NT2/D1 (cell line): ENCODE data around the gene GLYR1.

Source experiments
- DNase-seq: peaks from one replicate; pipeline ENCODE4 v3.0.0-alpha.2; 2011; ENCODE audit warnings: low read depth, low spot score
- H3K27me3 ChIP-seq: 2 replicates; pipeline ENCODE4 v1.6.0; 2011; ENCODE audit warnings: mild to moderate bottlenecking; ENCODE audit not compliant: insufficient read length, insufficient read depth
- H3K36me3 ChIP-seq: 2 replicates; pipeline ENCODE4 v1.6.1; 2011; ENCODE audit warnings: mild to moderate bottlenecking, low read length, mixed read lengths; ENCODE audit not compliant: insufficient read depth, insufficient read length
- H3K4me1 ChIP-seq: 2 replicates; pipeline ENCODE4 v1.5.1; 2011; ENCODE audit not compliant: insufficient read depth, insufficient read length
- H3K4me3 ChIP-seq: 2 replicates; pipeline ENCODE4 v1.5.1; 2011; ENCODE audit warnings: low read depth; ENCODE audit not compliant: insufficient read length
- H3K9ac ChIP-seq: 2 replicates; pipeline ENCODE4 v1.6.0; 2011; ENCODE audit warnings: low read depth; ENCODE audit not compliant: insufficient read length
- H3K9me3 ChIP-seq: 2 replicates; pipeline ENCODE4 v1.5.1; 2011; ENCODE audit warnings: mild to moderate bottlenecking, low read length; ENCODE audit not compliant: insufficient read depth
- SUZ12 ChIP-seq: IDR thresholded peaks from 2 replicates; pipeline ENCODE4 v1.6.1; 2011; ENCODE audit not compliant: insufficient read length, insufficient read depth; ENCODE audit errors: extremely low read depth
- YY1 ChIP-seq: IDR thresholded peaks from 2 replicates; pipeline ENCODE4 v1.6.1; 2011; ENCODE audit not compliant: insufficient read length, insufficient read depth
- ZNF274 ChIP-seq: IDR thresholded peaks from 2 replicates; pipeline ENCODE4 v1.6.1; 2011; ENCODE audit warnings: mild to moderate bottlenecking, low read depth, low read length

The GLYR1 gene

GRCh38 chr16:4802659-4803287 is 44.3 kb downstream of the GLYR1 start:
- Histone ChIP-seq H3K36me3 (peaks cover 62% of the 10 kb centered on the region), H3K9me3 (no peaks in the 10 kb centered on the region), H3K4me3 (peak overlapping the region; percentile 74), H3K27me3 (peaks cover 3% of the 10 kb centered on the region), H3K4me1 (peaks cover 38% of the 10 kb centered on the region), H3K9ac (peak overlapping the region; percentile 92)
- TF ChIP-seq SUZ12 (no peak), YY1 (no peak), ZNF274 (no peak)
- peak; percentile 83 for DNase-seq

- Histone ChIP-seq H3K9me3 (no peaks in the 10 kb centered on the region), H3K27me3 (peaks cover 3% of the 10 kb centered on the region), H3K9ac (peak within 1 kb of the TSS; percentile 92), H3K4me3 (peak within 1 kb of the TSS; percentile 74), H3K4me1 (peaks cover 40% of the 10 kb centered on the region), H3K36me3 (peaks cover 62% of the 10 kb centered on the region)
- TF ChIP-seq ZNF274 (no peak), YY1 (no peak), SUZ12 (no peak)
- peak; percentile 71 for DNase-seq
Observed at GRCh38 chr16:4801962-4802658, 45.0 kb downstream of the GLYR1 start, which contains the start of gene ROGDI. Gene ROGDI (minus strand): TSS chr16:4802633. CDS start chr16:4802571, 62 bp downstream.

- no peaks in the 10 kb centered on the region for H3K9me3 ChIP-seq
- peaks cover 62% of the 10 kb centered on the region for H3K36me3 ChIP-seq
- H3K27me3 ChIP-seq: peaks cover 3% of the 10 kb centered on the region
- TF ChIP-seq SUZ12 (no peak), ZNF274 (no peak), YY1 (no peak)
- peak overlapping the region; percentile 74 for H3K4me3 ChIP-seq
- no peak for DNase-seq
- H3K4me1 ChIP-seq: peaks cover 43% of the 10 kb centered on the region
- H3K9ac ChIP-seq: peak overlapping the region; percentile 92
Observed at GRCh38 chr16:4801051-4801961, 45.8 kb downstream of the GLYR1 start.

- H3K4me1 ChIP-seq: peaks cover 43% of the 10 kb centered on the region
Observed at GRCh38 chr16:4800290-4801041, 46.6 kb downstream of the GLYR1 start.

GRCh38 chr16:4799171-4799855 is 47.8 kb downstream of the GLYR1 start:
- Histone ChIP-seq H3K36me3 (peaks cover 54% of the 10 kb centered on the region), H3K9ac (no peak overlapping the region), H3K4me3 (no peak overlapping the region), H3K27me3 (peaks cover 3% of the 10 kb centered on the region), H3K4me1 (peaks cover 34% of the 10 kb centered on the region), H3K9me3 (no peaks in the 10 kb centered on the region)
- TF ChIP-seq YY1 (no peak), ZNF274 (no peak), SUZ12 (no peak)
- no peak for DNase-seq

More at GRCh38 chr16:4800290-4801041, 46.6 kb downstream of the GLYR1 start:
- Histone ChIP-seq H3K9me3 (no peaks in the 10 kb centered on the region), H3K4me3 (no peak overlapping the region), H3K27me3 (peaks cover 3% of the 10 kb centered on the region), H3K9ac (peak overlapping the region; percentile 92), H3K36me3 (peaks cover 64% of the 10 kb centered on the region)
- DNase-seq: no peak
- TF ChIP-seq ZNF274 (no peak), SUZ12 (no peak), YY1 (no peak)

- H3K27me3 ChIP-seq: peaks cover 3% of the 10 kb centered on the region
- TF ChIP-seq SUZ12 (no peak), YY1 (no peak), ZNF274 (no peak)
- no peaks in the 10 kb centered on the region for H3K9me3 ChIP-seq
- H3K36me3 ChIP-seq: peaks cover 45% of the 10 kb centered on the region
- H3K4me1 ChIP-seq: peaks cover 26% of the 10 kb centered on the region
- DNase-seq: no peak
- H3K9ac ChIP-seq: no peak overlapping the region
- no peak overlapping the region for H3K4me3 ChIP-seq
Observed at GRCh38 chr16:4798456-4798855, 48.6 kb downstream of the GLYR1 start.
